ENCODE results near the gene BMX. TPM values are rescaled to one million over a fixed set of nuclear protein-coding genes. Genes with fewer than 3 reads are reported as not detected.

BMX gene
- polyA plus RNA-seq, 1 experiment = not detected

DNA sequence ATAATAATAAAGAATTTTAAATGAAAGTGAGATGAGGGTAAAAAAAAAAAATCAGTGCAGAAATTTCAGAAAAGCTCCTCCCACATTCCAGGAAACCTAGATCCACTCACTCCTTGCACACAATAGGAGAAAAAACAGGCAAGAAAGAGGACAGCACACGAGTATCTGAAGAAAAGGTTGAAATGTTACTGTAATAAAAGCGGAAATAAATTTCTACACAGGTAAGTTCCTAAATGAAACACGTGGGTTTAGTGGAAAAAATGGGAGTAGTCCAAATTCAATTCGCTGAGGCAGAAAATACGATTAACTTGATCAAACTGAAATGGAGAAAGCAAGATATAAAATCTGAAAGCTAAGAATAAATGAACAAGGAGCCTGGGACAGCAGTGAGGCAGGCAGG is 102.2 kb downstream of the BMX start:
- TF ChIP-seq, protein P1, sequence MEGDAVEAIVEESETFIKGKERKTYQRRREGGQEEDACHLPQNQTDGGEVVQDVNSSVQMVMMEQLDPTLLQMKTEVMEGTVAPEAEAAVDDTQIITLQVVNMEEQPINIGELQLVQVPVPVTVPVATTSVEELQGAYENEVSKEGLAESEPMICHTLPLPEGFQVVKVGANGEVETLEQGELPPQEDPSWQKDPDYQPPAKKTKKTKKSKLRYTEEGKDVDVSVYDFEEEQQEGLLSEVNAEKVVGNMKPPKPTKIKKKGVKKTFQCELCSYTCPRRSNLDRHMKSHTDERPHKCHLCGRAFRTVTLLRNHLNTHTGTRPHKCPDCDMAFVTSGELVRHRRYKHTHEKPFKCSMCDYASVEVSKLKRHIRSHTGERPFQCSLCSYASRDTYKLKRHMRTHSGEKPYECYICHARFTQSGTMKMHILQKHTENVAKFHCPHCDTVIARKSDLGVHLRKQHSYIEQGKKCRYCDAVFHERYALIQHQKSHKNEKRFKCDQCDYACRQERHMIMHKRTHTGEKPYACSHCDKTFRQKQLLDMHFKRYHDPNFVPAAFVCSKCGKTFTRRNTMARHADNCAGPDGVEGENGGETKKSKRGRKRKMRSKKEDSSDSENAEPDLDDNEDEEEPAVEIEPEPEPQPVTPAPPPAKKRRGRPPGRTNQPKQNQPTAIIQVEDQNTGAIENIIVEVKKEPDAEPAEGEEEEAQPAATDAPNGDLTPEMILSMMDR (IDR thresholded peaks at IDR 0.05; ENCODE audit: insufficient read depth, low read depth, low read length) = no peak
- CTCF ChIA-PET = interaction anchor here (0.6 kb wide), 1 partner anchor 421 kb away, joined by 3 read pairs; no protein-coding TSS in a partner anchor
- no peak for DNase-seq (ENCODE audit: low read depth)
- Histone ChIP-seq H3K4me3 (ENCODE audit: low read depth, low read length) (no peak overlapping the region), H3K27me3 (ENCODE audit: control insufficient read depth, insufficient read depth, low read length) (no peaks in the 10 kb centered on the region), H3K36me3 (ENCODE audit: control insufficient read depth, insufficient read depth, low read length) (no peaks in the 10 kb centered on the region)
- POLR2A ChIA-PET = no interaction called here

DNA sequence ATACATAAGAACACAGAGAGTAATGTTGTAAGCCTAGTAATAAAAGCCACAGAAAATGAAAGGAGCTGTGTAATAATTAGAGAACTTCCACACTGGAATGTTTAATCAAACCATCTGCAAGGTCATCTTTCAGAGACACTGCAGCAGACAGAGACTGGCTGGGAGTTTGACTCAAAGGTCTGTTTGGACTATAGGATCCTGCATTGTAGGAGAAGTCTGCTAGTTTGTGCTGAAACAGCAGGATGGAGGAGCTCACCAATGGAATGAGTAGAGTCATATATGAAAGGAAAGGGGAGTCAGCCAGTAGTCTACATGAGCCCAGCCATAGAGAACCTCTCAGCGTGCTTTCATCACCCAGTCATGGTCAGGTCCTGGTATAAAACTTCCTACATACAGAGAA is 104.6 kb downstream of the BMX start:
- Histone ChIP-seq H3K36me3 (ENCODE audit: control insufficient read depth, insufficient read depth, low read length) (no peaks in the 10 kb centered on the region), H3K4me3 (ENCODE audit: low read depth, low read length) (no peak overlapping the region), H3K27me3 (ENCODE audit: control insufficient read depth, insufficient read depth, low read length) (no peaks in the 10 kb centered on the region)
- TF ChIP-seq, protein P1 (IDR thresholded peaks at IDR 0.05; ENCODE audit: insufficient read depth, low read depth, low read length) = no peak
- no peak for DNase-seq (ENCODE audit: low read depth)
- POLR2A ChIA-PET = no interaction called here
- CTCF ChIA-PET = no interaction called here

Other genes starting within 250 kb of the BMX start
- gene ASB9, start 230.7 kb upstream of the BMX start, polyA plus RNA-seq (2011; rRNA removed) = 0.33 and 0.53 TPM in 2 replicates
- gene ASB11, start 185.2 kb upstream of the BMX start, polyA plus RNA-seq (2011; rRNA removed) = not detected in 2 replicates
- 2.8 and 6.3 TPM in 2 replicates for gene PIGA, start 165.3 kb upstream of the BMX start, polyA plus RNA-seq (2011; rRNA removed)
- 0.07 and 0.16 TPM in 2 replicates for gene VEGFD, start 116.4 kb upstream of the BMX start, polyA plus RNA-seq (2011; rRNA removed)
- 11.7 and 16.8 TPM in 2 replicates for gene PIR, start 7.5 kb upstream of the BMX start, polyA plus RNA-seq (2011; rRNA removed)
- not detected in 2 replicates for gene ACE2, start 100.2 kb downstream of the BMX start, polyA plus RNA-seq (2011; rRNA removed)
- 0.15 and 0.21 TPM in 2 replicates for gene CLTRN, start 164.0 kb downstream of the BMX start, polyA plus RNA-seq (2011; rRNA removed)
- gene CA5B, start 237.5 kb downstream of the BMX start, polyA plus RNA-seq (2011; rRNA removed) = 7.4 and 8.6 TPM in 2 replicates

Data from BJ (cell line).